C4-2B (cell line): ENCODE data around the gene ELL.

Experiments used
- H3K27ac ChIP-seq: fragments of 450-650 bp; 2 replicates; pipeline ENCODE4 v1.5.1; 2017
- ZFX ChIP-seq: fragments of 450-650 bp; IDR thresholded peaks from 2 replicates; pipeline ENCODE4 v1.6.1; 2017
- TF ChIP-seq, protein P1 (sequence below): fragments of 450-650 bp; conservative IDR thresholded peaks from 2 replicates; pipeline ENCODE4 v1.5.1; 2017; ENCODE audit warnings: mild to moderate bottlenecking

Gene ELL

DNA sequence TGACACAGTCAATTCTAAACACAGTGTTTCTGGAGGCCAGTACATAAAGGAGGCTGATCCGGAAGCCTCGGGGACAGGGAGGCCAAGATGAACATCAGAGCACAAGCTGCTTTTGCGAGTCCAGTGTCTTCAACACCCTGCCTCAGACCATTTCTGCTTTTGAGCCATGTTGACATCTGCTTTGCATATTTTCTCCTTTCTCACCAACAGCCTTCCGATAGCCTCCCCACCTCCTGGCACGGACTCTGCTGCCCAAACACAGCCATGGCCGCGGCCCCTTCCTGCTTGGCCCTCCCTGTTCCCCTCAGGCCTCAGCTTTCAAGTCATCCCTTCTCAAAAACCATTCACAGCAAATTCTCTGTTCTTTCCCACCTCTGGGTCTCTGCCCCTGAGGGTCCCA, 128.0 kb downstream of the ELL start:
- TF ChIP-seq, protein P1, sequence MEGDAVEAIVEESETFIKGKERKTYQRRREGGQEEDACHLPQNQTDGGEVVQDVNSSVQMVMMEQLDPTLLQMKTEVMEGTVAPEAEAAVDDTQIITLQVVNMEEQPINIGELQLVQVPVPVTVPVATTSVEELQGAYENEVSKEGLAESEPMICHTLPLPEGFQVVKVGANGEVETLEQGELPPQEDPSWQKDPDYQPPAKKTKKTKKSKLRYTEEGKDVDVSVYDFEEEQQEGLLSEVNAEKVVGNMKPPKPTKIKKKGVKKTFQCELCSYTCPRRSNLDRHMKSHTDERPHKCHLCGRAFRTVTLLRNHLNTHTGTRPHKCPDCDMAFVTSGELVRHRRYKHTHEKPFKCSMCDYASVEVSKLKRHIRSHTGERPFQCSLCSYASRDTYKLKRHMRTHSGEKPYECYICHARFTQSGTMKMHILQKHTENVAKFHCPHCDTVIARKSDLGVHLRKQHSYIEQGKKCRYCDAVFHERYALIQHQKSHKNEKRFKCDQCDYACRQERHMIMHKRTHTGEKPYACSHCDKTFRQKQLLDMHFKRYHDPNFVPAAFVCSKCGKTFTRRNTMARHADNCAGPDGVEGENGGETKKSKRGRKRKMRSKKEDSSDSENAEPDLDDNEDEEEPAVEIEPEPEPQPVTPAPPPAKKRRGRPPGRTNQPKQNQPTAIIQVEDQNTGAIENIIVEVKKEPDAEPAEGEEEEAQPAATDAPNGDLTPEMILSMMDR, result no peak
- TF ChIP-seq ZFX, result no peak
- no peak overlapping the region for H3K27ac ChIP-seq

DNA sequence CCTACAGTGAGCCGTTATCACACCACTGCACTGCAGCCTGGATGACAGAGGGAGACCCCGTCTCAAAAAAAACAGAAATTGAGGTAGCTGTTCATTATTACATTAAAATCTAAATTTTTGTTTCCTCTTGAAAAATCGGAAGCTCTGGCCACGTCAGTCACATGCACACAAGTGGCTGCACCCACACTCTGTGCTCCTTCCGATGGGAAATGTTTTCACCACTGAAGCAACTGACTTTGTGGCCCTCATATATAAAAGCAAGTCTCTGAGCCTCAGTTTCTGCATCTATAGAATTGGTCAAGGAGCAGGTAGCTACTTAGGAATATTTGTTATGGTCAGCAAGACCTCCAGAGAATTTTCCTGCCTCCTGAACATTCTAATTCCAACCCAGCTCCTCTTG, 128.9 kb downstream of the ELL start:
- TF ChIP-seq, protein P1, result no peak
- no peak for TF ChIP-seq ZFX
- H3K27ac ChIP-seq, result no peak overlapping the region
